B cell (primary cell): Measurements from ENCODE around the gene ADAMTSL4. TPM values are rescaled to one million over a fixed set of nuclear protein-coding genes. Genes with fewer than 3 reads are reported as not detected.
A peak's percentile ranks its signal among the peaks of the same experiment; 100 is the strongest.

Experiments
- ATAC-seq: fragments of 200-7000 bp; cut with Tn5 transposase; one replicate; pipeline ENCODE4 v1.10.0; 2021; ENCODE audit warnings: low read depth, mild to moderate bottlenecking, moderate number of reproducible peaks, moderate library complexity
- CTCF ChIA-PET: fragments of 350-600 bp; sonication (Branson Sonifier 250); formaldehyde crosslinking; loops from one replicate; lab custom pipeline; 2021; ENCODE audit warnings: antibody characterized with exemption, inconsistent platforms; lab: Charles Lee
- POLR2A ChIA-PET: fragments of 350-600 bp; sonication (Branson Sonifier 250); formaldehyde crosslinking; loops from one replicate; lab custom pipeline; 2021; ENCODE audit warnings: antibody characterized with exemption; lab: Charles Lee
- DNase-seq: peaks from one replicate; pipeline ENCODE4 v3.0.0; 2013
- H2AFZ ChIP-seq: 2 replicates; pipeline ENCODE4 v1.6.1; 2012; ENCODE audit warnings: mild to moderate bottlenecking, low read depth, low read length; ENCODE audit not compliant: insufficient read depth, poor library complexity, severe bottlenecking
- H3K27ac ChIP-seq, 2 donors: 1 replicate in 1 of 2; 2 replicates in 1 of 2; pipeline ENCODE4 v1.5.1; 2012 to 2013; ENCODE audit warnings: low read length in 2 of 2, mild to moderate bottlenecking in 2 of 2, moderate library complexity in 1 of 2
- H3K27me3 ChIP-seq, 4 experiments: fragments of 200-600 bp in 1 of 4; sonication (generic) in 1 of 4; replicated peaks in 1 of 4; 1 replicate in 2 of 4; 2 replicates in 2 of 4; pipeline versions ENCODE4 v1.6.1 to v1.7.0; 2013 to 2016; ENCODE audit warnings: low read length in 3 of 4, mild to moderate bottlenecking in 2 of 4, mixed read lengths in 1 of 4, moderate library complexity in 1 of 4; ENCODE audit not compliant: insufficient read depth in 4 of 4, control insufficient read depth in 3 of 4; ENCODE audit errors: control extremely low read depth in 1 of 4
- H3K36me3 ChIP-seq, 2 experiments: replicated peaks in 1 of 2; 1 replicate in 1 of 2; 2 replicates in 1 of 2; pipeline versions ENCODE4 v1.6.1 to v1.7.1; 2013; ENCODE audit warnings: low read length in 1 of 2; ENCODE audit not compliant: insufficient read depth in 2 of 2, control insufficient read depth in 1 of 2; ENCODE audit errors: control extremely low read depth in 1 of 2, extremely low read depth in 1 of 2
- H3K4me1 ChIP-seq, 2 donors: fragments of 200-600 bp in 1 of 2; sonication (generic) in 1 of 2; 1 replicate in 1 of 2; 2 replicates in 1 of 2; pipeline versions ENCODE4 v1.5.1 to v1.6.1; 2013 to 2017; ENCODE audit warnings: low read length in 2 of 2; ENCODE audit not compliant: control insufficient read depth in 2 of 2, insufficient read depth in 2 of 2
- H3K4me2 ChIP-seq: replicated peaks from 2 replicates; pipeline ENCODE3; 2012; ENCODE audit warnings: mild to moderate bottlenecking, low read depth, low read length; ENCODE audit not compliant: poor library complexity, severe bottlenecking
- H3K4me3 ChIP-seq, 5 experiments: fragments of 200-600 bp in 1 of 5; sonication (generic) in 1 of 5; 1 replicate in 3 of 5; 2 replicates in 2 of 5; pipeline versions ENCODE4 v1.5.1 to v1.7.0; 2011 to 2016; ENCODE audit warnings: low read length in 4 of 5, mild to moderate bottlenecking in 4 of 5, low read depth in 2 of 5, control low read depth in 1 of 5, moderate library complexity in 1 of 5; ENCODE audit not compliant: insufficient read depth in 1 of 5; ENCODE audit errors: control extremely low read depth in 1 of 5, extremely low read depth in 1 of 5
- H3K79me2 ChIP-seq: fragments of 200-600 bp; sonication (generic); one replicate; pipeline ENCODE4 v1.6.0; 2016; ENCODE audit warnings: low read length; ENCODE audit not compliant: control insufficient read depth, insufficient read depth
- H3K9ac ChIP-seq: fragments of 200-600 bp; sonication (generic); 2 replicates; pipeline ENCODE4 v1.6.1; 2017; ENCODE audit warnings: mild to moderate bottlenecking, low read length, moderate library complexity
- H3K9me3 ChIP-seq, 3 donors: one replicate each; pipeline versions ENCODE4 v1.6.1 to v1.7.1; 2013; ENCODE audit warnings: low read length in 2 of 3; ENCODE audit not compliant: control insufficient read depth in 2 of 3, insufficient read depth in 1 of 3; ENCODE audit errors: control extremely low read depth in 1 of 3
- H4K20me1 ChIP-seq: 2 replicates; pipeline ENCODE4 v1.6.0; 2012; ENCODE audit warnings: mild to moderate bottlenecking, low read length; ENCODE audit not compliant: insufficient read depth, control insufficient read depth, poor library complexity, severe bottlenecking
- H3K27ac Mint-ChIP-seq: one replicate; pipeline ENCODE4 v1.8.0; 2021; ENCODE audit warnings: mixed read lengths
- H3K27me3 Mint-ChIP-seq: one replicate; pipeline ENCODE4 v1.8.0; 2021; ENCODE audit warnings: mixed read lengths
- H3K4me1 Mint-ChIP-seq: one replicate; pipeline ENCODE4 v1.8.0; 2021; ENCODE audit warnings: mixed read lengths
- H3K4me3 Mint-ChIP-seq: one replicate; pipeline ENCODE4 v1.8.0; 2021; ENCODE audit warnings: mixed read lengths
- H3K9me3 Mint-ChIP-seq: one replicate; pipeline ENCODE4 v1.8.0; 2022; ENCODE audit warnings: mixed read lengths; ENCODE audit not compliant: insufficient read depth
- CTCF ChIP-seq: fragments of 200-600 bp; IDR thresholded peaks from one replicate; pipeline ENCODE4 v1.8.0; 2022; ENCODE audit warnings: antibody characterized with exemption, mild to moderate bottlenecking
- EZH2 ChIP-seq: IDR thresholded peaks from 2 replicates; pipeline ENCODE4 v1.6.1; 2012; ENCODE audit warnings: borderline replicate concordance, low read depth, mild to moderate bottlenecking, moderate library complexity, low read length; ENCODE audit not compliant: insufficient read depth, poor library complexity, severe bottlenecking
- WGBS: methylation state at CpG from one replicate; pipeline ENCODE4 v1.1.5; 2013; ENCODE audit warnings: missing lambda C conversion rate; ENCODE audit not compliant: insufficient coverage; 5-methylcytosine and 5-hydroxymethylcytosine counted together
- intact Hi-C: fragments of 100-400 bp; cut with micrococcal nuclease; formaldehyde crosslinking; loops from one replicate; pipeline ENCODE4 v1.10.0; 2022
- polyA plus RNA-seq: library from polyadenylated mRNA; depleted of rRNA; stranded (reverse); fragments of >200 nt; gene quantifications from 2 replicates; pipeline ENCODE4 v1.2.3, GENCODE V29; 2012
- total RNA-seq, 2 donors: library from RNA; stranded (reverse); fragments of 120-200 nt in 1 of 2; gene quantifications; 1 replicate in 1 of 2; 2 replicates in 1 of 2; pipeline versions ENCODE4 v1.2.3 to v1.2.4, GENCODE V29; 2013 to 2022

ADAMTSL4 gene
- total and polyA plus RNA-seq, 2 donors (not counting 1 experiment from before 2014, with no cell fraction given), result 0.70 TPM; not detected in 1

GRCh38 chr1:150546294-150546937 is 2.8 kb upstream of the ADAMTSL4 start:
- H3K9ac ChIP-seq, result no peak overlapping the region
- H3K9me3 Mint-ChIP-seq, result no peaks in the 10 kb centered on the region
- WGBS, result 98% methylated on average over 12 of the region's 16 CpGs
- intact Hi-C loops, result no loop called here
- H4K20me1 ChIP-seq, result no peaks in the 10 kb centered on the region
- TF ChIP-seq CTCF, result no peak
- no peak for TF ChIP-seq EZH2
- H3K27ac Mint-ChIP-seq, result no peak overlapping the region
- ChIA-PET POLR2A (interaction anchor here (0.7 kb wide), 1 partner anchor 98 kb away, joined by 3 read pairs; no protein-coding TSS in a partner anchor), CTCF (interaction anchor here (1.3 kb wide), 1 partner anchor 14 kb away, joined by 3 read pairs; no protein-coding TSS in a partner anchor)
- no peaks in the 10 kb centered on the region for H3K36me3 ChIP-seq
- H3K4me3 Mint-ChIP-seq, result no peak overlapping the region
- H3K27ac ChIP-seq, result no peak overlapping the region
- no peaks in the 10 kb centered on the region for H3K9me3 ChIP-seq
- no peak overlapping the region for H2AFZ ChIP-seq
- ATAC-seq (no peak), DNase-seq (no peak)
- peaks cover 10 to 12% of the 10 kb centered on the region in 2 donors for H3K4me1 ChIP-seq
- peaks cover 12% of the 10 kb centered on the region for H3K27me3 Mint-ChIP-seq
- no peak overlapping the region for H3K4me2 ChIP-seq
- peaks cover 0 to 32% (median 9%) of the 10 kb centered on the region in 4 experiments for H3K27me3 ChIP-seq
- H3K4me3 ChIP-seq, result no peak overlapping the region
- H3K79me2 ChIP-seq, result no peaks in the 10 kb centered on the region
- peaks cover 13% of the 10 kb centered on the region for H3K4me1 Mint-ChIP-seq

- peaks cover 0 to 38% (median 9%) of the 10 kb centered on the region in 4 experiments for H3K27me3 ChIP-seq
- Mint-ChIP-seq H3K4me1 (peaks cover 26% of the 10 kb centered on the region), H3K27ac (no peak overlapping the region), H3K9me3 (no peaks in the 10 kb centered on the region), H3K27me3 (peaks cover 12% of the 10 kb centered on the region), H3K4me3 (peak overlapping the region; percentile 85)
- H3K27ac ChIP-seq, result no peak overlapping the region
- H3K4me2 ChIP-seq, result peak overlapping the region; percentile 97
- H2AFZ ChIP-seq, result peak overlapping the region; percentile 82
- DNase-seq, result no peak
- H3K9ac ChIP-seq, result peak overlapping the region; percentile 67
- ChIA-PET POLR2A (interaction anchor here (0.6 kb wide), 1 partner anchor 706 kb away, joined by 3 read pairs; the partner anchor contains the start of gene PSMD4), CTCF (interaction anchor here (0.7 to 1.5 kb wide), 3 partner anchors 12 to 81 kb away, joined by 3 to 11 read pairs (median 3); partner anchors contain the start of gene ENSA)
- intact Hi-C loops, result no loop called here
- H3K4me3 ChIP-seq, result peak overlapping the region; percentile 32 to 66 (median 60)
- peaks cover 18 to 28% of the 10 kb centered on the region in 2 donors for H3K4me1 ChIP-seq
- no peak for ATAC-seq
- WGBS, result no CpG with 5 or more reads among the region's 4 CpGs
- no peaks in the 10 kb centered on the region for H3K9me3 ChIP-seq
- H3K36me3 ChIP-seq, result no peaks in the 10 kb centered on the region
- no peaks in the 10 kb centered on the region for H3K79me2 ChIP-seq
- no peaks in the 10 kb centered on the region for H4K20me1 ChIP-seq
- TF ChIP-seq EZH2 (no peak), CTCF (no peak)
These were observed 930 bp upstream of the ADAMTSL4 start for GRCh38 chr1:150548324-150548631.
